Glutamatergic neuron (in vitro differentiated cells): Measurements from ENCODE around the gene IL17A. TPM values are rescaled to one million over a fixed set of nuclear protein-coding genes. Genes with fewer than 3 reads are reported as not detected.

Experiments
- DNase-seq: peaks from one replicate; pipeline ENCODE4 v3.0.0; 2022
- H3K27ac Mint-ChIP-seq: one replicate; pipeline ENCODE4 v1.8.0; 2020; ENCODE audit warnings: mild to moderate bottlenecking, mixed read lengths, inconsistent platforms; ENCODE audit not compliant: unreplicated experiment
- H3K27me3 Mint-ChIP-seq: one replicate; pipeline ENCODE4 v1.8.0; 2020; ENCODE audit warnings: mild to moderate bottlenecking, moderate library complexity, mixed read lengths, inconsistent platforms; ENCODE audit not compliant: unreplicated experiment
- H3K36me3 Mint-ChIP-seq: one replicate; pipeline ENCODE4 v1.8.0; 2020; ENCODE audit warnings: mild to moderate bottlenecking, mixed read lengths, inconsistent platforms; ENCODE audit not compliant: unreplicated experiment
- H3K4me1 Mint-ChIP-seq: one replicate; pipeline ENCODE4 v1.8.0; 2020; ENCODE audit warnings: mild to moderate bottlenecking, low read depth, mixed read lengths, inconsistent platforms; ENCODE audit not compliant: unreplicated experiment
- H3K4me3 Mint-ChIP-seq: one replicate; pipeline ENCODE4 v1.8.0; 2020; ENCODE audit warnings: mild to moderate bottlenecking, mixed read lengths, inconsistent platforms; ENCODE audit not compliant: unreplicated experiment
- H3K9me3 Mint-ChIP-seq: one replicate; pipeline ENCODE4 v1.8.0; 2020; ENCODE audit warnings: mild to moderate bottlenecking, moderate library complexity, mixed read lengths, inconsistent platforms; ENCODE audit not compliant: unreplicated experiment
- total RNA-seq: library from RNA; stranded (reverse); fragmentation: NEBNext Ultra II Directional; extraction: Animal tissue kit (Norgen Biotek cat#: 25700); gene quantifications from one replicate; pipeline ENCODE4 v1.2.1, GENCODE V29; 2021; ENCODE audit not compliant: unreplicated experiment
- TF ChIP-seq, protein P1 (sequence below): fragments of 200-600 bp; sonication (generic); IDR thresholded peaks from one replicate; pipeline ENCODE4 v1.5.0; 2021; ENCODE audit not compliant: partially characterized antibody, unreplicated experiment

IL17A gene
- total RNA-seq, 1 donor from 2014 or later = not detected

GRCh38 chr6:52142556-52142955 is 43.6 kb upstream of the IL17A start:
- H3K4me3 Mint-ChIP-seq = no peak overlapping the region
- no peak for DNase-seq
- no peaks in the 10 kb centered on the region for H3K4me1 Mint-ChIP-seq
- H3K27ac Mint-ChIP-seq = no peak overlapping the region
- H3K36me3 Mint-ChIP-seq = no peaks in the 10 kb centered on the region
- no peaks in the 10 kb centered on the region for H3K27me3 Mint-ChIP-seq
- no peaks in the 10 kb centered on the region for H3K9me3 Mint-ChIP-seq
- TF ChIP-seq, protein P1, sequence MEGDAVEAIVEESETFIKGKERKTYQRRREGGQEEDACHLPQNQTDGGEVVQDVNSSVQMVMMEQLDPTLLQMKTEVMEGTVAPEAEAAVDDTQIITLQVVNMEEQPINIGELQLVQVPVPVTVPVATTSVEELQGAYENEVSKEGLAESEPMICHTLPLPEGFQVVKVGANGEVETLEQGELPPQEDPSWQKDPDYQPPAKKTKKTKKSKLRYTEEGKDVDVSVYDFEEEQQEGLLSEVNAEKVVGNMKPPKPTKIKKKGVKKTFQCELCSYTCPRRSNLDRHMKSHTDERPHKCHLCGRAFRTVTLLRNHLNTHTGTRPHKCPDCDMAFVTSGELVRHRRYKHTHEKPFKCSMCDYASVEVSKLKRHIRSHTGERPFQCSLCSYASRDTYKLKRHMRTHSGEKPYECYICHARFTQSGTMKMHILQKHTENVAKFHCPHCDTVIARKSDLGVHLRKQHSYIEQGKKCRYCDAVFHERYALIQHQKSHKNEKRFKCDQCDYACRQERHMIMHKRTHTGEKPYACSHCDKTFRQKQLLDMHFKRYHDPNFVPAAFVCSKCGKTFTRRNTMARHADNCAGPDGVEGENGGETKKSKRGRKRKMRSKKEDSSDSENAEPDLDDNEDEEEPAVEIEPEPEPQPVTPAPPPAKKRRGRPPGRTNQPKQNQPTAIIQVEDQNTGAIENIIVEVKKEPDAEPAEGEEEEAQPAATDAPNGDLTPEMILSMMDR = no peak

- H3K36me3 Mint-ChIP-seq = no peaks in the 10 kb centered on the region
- H3K4me3 Mint-ChIP-seq = no peak overlapping the region
- no peaks in the 10 kb centered on the region for H3K4me1 Mint-ChIP-seq
- no peak for DNase-seq
- TF ChIP-seq, protein P1 = no peak
- H3K27ac Mint-ChIP-seq = no peak overlapping the region
- no peaks in the 10 kb centered on the region for H3K27me3 Mint-ChIP-seq
- no peaks in the 10 kb centered on the region for H3K9me3 Mint-ChIP-seq
These were observed 42.6 kb upstream of the IL17A start for GRCh38 chr6:52143551-52143950.

DNA sequence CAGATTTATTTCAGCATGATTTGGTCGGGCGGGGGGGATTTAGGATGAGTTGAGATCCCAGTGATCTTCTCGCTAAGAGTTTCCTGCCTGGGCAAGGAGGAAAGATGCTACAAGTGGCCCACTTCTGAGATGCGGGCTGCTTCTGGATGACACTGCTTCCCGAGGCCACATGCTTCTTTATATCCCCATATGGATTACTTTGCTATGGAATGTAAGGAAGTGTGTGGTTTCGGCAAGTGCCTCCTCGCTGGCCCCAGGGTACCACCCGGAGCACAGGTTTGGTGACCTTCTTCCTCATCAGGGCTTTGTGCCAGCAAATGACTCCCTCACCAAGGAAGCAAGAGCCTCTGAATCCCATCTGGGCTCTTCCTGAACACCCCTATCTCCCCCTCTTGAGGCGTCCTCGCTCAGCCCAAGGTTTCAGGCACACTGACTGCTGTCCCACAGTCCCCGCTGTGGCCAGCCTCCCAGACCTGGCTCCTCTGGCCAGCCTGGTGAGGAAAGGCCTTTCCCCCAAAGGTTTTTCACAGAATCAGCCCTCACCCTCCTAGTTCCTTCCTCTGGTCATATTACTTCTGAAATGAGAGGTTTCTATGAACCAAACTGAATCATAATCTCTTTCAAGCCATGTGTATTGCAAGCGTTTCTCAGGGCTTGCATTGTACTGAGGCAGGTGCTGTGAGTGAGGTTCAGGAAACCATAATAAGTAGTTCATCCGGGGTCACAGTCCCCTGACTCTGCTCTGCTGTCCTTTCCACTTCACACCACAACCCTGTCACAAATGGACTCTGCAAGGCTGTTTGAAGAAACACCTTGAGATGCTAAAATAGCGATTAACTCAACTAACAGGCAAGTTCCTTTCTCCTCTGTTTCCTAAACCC is 41.7 kb upstream of the IL17A start:
- Mint-ChIP-seq H3K4me1 (no peaks in the 10 kb centered on the region), H3K27me3 (no peaks in the 10 kb centered on the region), H3K36me3 (no peaks in the 10 kb centered on the region), H3K9me3 (no peaks in the 10 kb centered on the region), H3K27ac (no peak overlapping the region), H3K4me3 (no peak overlapping the region)
- DNase-seq = no peak
- TF ChIP-seq, protein P1 = no peak

DNA sequence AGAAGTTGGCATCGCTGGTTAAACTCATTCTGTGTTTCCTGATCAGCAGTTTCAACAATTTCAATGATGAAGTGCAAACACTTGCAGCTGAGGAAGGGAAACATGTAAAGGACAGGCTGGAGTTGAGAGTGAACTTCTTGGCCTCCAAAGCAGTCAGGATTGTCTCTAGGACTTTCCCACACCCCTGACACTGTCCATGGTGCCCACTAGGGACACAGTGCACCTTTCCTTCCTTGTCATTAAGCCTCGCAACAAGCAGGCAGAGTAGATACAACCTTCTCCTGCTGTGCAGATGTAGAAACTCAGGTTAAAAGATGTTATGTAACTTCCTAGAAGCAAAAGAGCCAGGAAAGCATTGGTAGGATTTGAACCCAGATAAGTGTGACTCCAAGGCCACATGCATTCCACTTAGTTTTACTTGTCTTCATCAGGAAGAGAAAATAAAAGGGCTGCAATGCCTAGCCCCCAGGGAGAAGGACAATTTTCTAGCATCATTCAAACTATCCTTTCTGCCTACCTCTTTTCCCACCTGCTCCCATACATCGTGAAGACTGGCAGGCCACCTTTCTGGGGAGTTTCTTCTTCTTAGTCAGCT is 39.2 kb upstream of the IL17A start:
- H3K36me3 Mint-ChIP-seq = no peaks in the 10 kb centered on the region
- H3K27ac Mint-ChIP-seq = no peak overlapping the region
- no peaks in the 10 kb centered on the region for H3K9me3 Mint-ChIP-seq
- no peaks in the 10 kb centered on the region for H3K4me1 Mint-ChIP-seq
- H3K27me3 Mint-ChIP-seq = peaks cover 2% of the 10 kb centered on the region
- TF ChIP-seq, protein P1 = no peak
- H3K4me3 Mint-ChIP-seq = no peak overlapping the region
- no peak for DNase-seq

DNA sequence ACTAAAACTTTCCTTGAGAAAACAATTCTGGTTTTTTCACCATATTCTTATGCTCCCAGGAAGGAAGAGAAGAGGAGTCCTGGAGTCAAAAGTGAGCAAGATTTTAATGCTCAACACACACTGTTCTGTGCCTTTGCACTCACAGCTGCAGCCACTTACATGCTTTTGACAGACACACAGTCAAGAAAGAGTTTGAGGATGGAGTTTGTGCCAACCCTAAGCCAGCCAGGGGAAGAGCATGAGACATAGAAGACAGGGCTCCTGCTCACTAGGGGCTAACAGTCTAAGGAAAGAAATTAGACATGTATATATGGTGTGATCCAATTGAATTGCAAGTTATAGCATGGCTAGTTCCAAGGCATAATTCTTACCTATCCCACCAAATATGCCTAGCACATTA is 37.1 kb upstream of the IL17A start:
- Mint-ChIP-seq H3K27ac (no peak overlapping the region), H3K27me3 (peaks cover 2% of the 10 kb centered on the region), H3K9me3 (no peaks in the 10 kb centered on the region), H3K36me3 (no peaks in the 10 kb centered on the region), H3K4me1 (no peaks in the 10 kb centered on the region), H3K4me3 (no peak overlapping the region)
- no peak for DNase-seq
- TF ChIP-seq, protein P1 = no peak
